Measurements from ENCODE around the gene GSK3B.
"Not testable (repeated sequence)": the region's sequence is repeated elsewhere in the genome, so short reads cannot be mapped to it uniquely, and the experiment has no call there.

Gene GSK3B

DNA sequence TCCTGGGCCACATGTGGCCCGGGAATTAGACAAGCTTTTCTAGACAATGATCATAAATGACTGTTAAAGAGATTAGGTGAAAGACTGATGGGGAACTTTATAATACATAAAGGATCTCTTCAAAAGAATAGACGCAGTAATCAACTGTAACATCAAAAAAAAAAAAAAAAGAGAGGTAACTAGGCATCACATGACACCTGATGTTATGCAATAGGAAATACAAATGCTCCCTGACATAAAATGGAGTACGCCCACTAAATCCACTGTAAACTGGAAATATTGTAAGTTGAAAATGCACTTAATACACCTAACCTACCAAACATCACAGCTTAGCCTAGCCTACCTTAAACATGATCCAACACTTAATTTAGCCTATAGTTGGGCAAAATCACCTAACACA, 27.2 kb downstream of the GSK3B start:
- Histone ChIP-seq H3K27me3 (ENCODE audit: control insufficient read depth, insufficient read depth, low read length) (no peaks in the 10 kb centered on the region), H3K4me3 (ENCODE audit: low read length) (no peak overlapping the region), H3K4me1 (ENCODE audit: control insufficient read depth, insufficient read depth, low read length) (no peaks in the 10 kb centered on the region), H3K36me3 (ENCODE audit: control insufficient read depth, insufficient read depth, low read length) (no peaks in the 10 kb centered on the region), H3K9ac (ENCODE audit: low read length) (no peak overlapping the region), H3K9me3 (ENCODE audit: control insufficient read depth, low read length) (no peaks in the 10 kb centered on the region)

DNA sequence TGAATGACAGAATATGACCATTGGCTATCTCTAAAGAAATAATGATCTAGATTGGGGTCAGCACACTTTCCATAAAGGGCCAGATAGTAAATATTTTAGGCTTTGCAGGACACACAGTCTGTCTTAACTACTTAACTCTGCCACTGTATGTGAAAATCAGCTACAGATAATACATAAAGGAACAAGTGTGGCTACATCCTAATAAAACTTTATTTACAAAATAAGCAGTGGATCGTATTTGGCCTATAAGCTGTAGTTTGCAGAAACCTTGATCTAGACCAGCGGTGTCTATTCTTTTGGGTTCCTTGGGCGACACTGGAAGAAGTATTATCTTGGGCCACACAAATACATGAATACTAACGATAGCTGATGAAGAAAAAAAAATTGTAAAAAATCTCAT, 27.6 kb downstream of the GSK3B start:
- no peak overlapping the region for H3K4me3 ChIP-seq (ENCODE audit: low read length)
- no peaks in the 10 kb centered on the region for H3K36me3 ChIP-seq (ENCODE audit: control insufficient read depth, insufficient read depth, low read length)
- no peaks in the 10 kb centered on the region for H3K9me3 ChIP-seq (ENCODE audit: control insufficient read depth, low read length)

DNA sequence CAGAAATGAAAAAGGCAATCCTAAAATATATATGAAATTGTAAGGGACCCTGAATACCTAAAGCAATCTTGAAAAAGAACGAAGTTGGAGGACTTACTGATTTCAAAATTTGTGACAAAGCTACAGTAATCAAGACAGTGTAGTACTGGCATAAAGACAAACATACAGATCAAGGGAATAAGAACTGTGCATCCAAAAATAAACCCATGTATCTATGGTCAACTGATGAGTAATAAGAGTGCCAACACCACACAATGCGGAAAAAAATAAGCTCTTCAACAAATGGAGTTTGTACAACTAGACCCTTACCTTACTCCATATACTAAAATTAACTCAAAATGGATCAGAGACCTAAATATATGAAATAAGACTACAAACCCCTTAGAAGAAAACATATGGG, 29.6 kb downstream of the GSK3B start:
- H3K4me3 ChIP-seq (ENCODE audit: low read length), result no peak overlapping the region
- no peaks in the 10 kb centered on the region for H3K36me3 ChIP-seq (ENCODE audit: control insufficient read depth, insufficient read depth, low read length)
- H3K9ac ChIP-seq (ENCODE audit: low read length), result no peak overlapping the region
- H3K4me1 ChIP-seq (ENCODE audit: control insufficient read depth, insufficient read depth, low read length), result no peaks in the 10 kb centered on the region
- no peaks in the 10 kb centered on the region for H3K27me3 ChIP-seq (ENCODE audit: control insufficient read depth, insufficient read depth, low read length)
- no peaks in the 10 kb centered on the region for H3K9me3 ChIP-seq (ENCODE audit: control insufficient read depth, low read length)

More for the DNA sequence above, 27.6 kb downstream of the GSK3B start:
- Histone ChIP-seq H3K27me3 (ENCODE audit: control insufficient read depth, insufficient read depth, low read length) (no peaks in the 10 kb centered on the region), H3K9ac (ENCODE audit: low read length) (no peak overlapping the region), H3K4me1 (ENCODE audit: control insufficient read depth, insufficient read depth, low read length) (no peaks in the 10 kb centered on the region)

DNA sequence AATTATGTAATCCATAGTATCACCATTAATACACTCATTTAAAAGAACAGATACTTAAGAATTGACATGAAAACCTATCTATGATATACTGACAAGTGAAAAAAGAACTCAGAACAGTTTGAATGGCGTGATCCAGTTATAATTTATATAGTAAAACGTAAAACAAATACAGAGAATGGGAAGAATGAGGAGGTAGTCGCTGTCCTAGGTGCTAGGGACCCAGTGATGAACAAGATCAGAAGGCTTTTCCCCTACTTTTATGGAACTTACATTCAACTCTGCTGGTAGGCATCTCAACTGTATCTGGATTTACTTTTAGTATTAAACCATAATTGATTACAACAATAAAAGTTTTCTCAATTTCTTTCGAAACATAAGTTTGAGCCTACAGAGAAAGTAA, 31.8 kb downstream of the GSK3B start:
- Histone ChIP-seq H3K4me1 (ENCODE audit: control insufficient read depth, insufficient read depth, low read length) (no peaks in the 10 kb centered on the region), H3K27me3 (ENCODE audit: control insufficient read depth, insufficient read depth, low read length) (no peaks in the 10 kb centered on the region), H3K9ac (ENCODE audit: low read length) (no peak overlapping the region), H3K4me3 (ENCODE audit: low read length) (no peak overlapping the region), H3K36me3 (ENCODE audit: control insufficient read depth, insufficient read depth, low read length) (no peaks in the 10 kb centered on the region), H3K9me3 (ENCODE audit: control insufficient read depth, low read length) (no peaks in the 10 kb centered on the region)

DNA sequence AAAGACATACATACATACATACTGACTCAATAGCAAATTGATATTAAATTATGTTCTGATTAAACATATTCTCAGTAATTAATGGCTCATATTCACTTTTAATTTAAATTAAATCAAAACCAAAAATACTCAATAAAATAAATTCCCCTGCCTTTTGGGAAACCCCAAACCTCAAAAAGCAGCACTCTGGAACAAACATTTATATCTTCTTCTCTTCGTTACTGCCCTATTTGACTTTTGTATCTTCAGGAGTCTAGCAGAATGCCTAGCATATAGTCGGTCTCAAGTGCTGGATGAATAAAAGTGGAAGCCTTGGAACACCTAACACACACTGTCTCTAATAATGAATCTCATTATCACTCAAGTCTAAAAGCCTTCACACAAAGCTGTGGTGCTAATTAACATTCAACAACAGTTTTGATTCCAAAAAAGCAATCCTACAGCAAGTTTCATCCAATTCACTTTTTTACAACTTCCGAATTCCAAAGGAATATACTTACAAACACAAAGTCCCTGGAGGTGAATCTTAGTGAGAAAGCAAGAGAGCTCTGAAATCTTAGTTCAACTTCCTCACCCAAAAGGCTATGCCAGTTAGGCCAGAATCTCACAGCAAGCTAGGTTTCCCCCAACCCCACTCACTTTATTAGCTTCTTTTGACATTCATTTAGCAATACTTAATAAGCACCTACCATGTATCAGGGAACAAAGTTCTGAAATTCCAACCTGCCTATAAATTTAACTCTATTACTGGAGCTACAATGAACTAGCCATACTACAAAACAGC, 35.0 kb downstream of the GSK3B start:
- H3K9me3 ChIP-seq (ENCODE audit: control insufficient read depth, low read length), result no peaks in the 10 kb centered on the region
- H3K27me3 ChIP-seq (ENCODE audit: control insufficient read depth, insufficient read depth, low read length), result no peaks in the 10 kb centered on the region
- H3K4me3 ChIP-seq (ENCODE audit: low read length), result no peak overlapping the region
- H3K9ac ChIP-seq (ENCODE audit: low read length), result no peak overlapping the region
- no peaks in the 10 kb centered on the region for H3K36me3 ChIP-seq (ENCODE audit: control insufficient read depth, insufficient read depth, low read length)
- H3K4me1 ChIP-seq (ENCODE audit: control insufficient read depth, insufficient read depth, low read length), result no peaks in the 10 kb centered on the region

DNA sequence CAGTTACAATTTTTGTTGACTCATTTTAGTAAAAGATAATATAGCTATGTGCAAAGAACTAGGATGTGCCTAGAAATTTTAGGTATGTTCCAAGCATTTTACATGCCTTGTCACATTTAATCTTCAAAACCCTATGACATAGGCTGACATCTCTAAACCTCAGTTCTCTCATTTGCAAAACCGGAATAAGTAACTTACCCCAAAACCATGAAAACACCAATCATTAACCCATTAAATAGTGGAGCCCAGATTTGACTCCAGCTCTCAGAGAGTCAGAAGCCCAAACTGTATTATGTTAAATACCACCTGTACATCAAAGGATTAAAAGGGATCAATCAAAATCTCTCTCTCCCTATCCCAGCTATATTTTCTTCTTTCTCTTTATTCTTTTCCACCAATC, 36.6 kb downstream of the GSK3B start:
- H3K36me3 ChIP-seq (ENCODE audit: control insufficient read depth, insufficient read depth, low read length), result no peaks in the 10 kb centered on the region
- H3K9ac ChIP-seq (ENCODE audit: low read length), result no peak overlapping the region
- H3K4me1 ChIP-seq (ENCODE audit: control insufficient read depth, insufficient read depth, low read length), result no peaks in the 10 kb centered on the region
- H3K4me3 ChIP-seq (ENCODE audit: low read length), result no peak overlapping the region
- H3K9me3 ChIP-seq (ENCODE audit: control insufficient read depth, low read length), result no peaks in the 10 kb centered on the region
- no peaks in the 10 kb centered on the region for H3K27me3 ChIP-seq (ENCODE audit: control insufficient read depth, insufficient read depth, low read length)

DNA sequence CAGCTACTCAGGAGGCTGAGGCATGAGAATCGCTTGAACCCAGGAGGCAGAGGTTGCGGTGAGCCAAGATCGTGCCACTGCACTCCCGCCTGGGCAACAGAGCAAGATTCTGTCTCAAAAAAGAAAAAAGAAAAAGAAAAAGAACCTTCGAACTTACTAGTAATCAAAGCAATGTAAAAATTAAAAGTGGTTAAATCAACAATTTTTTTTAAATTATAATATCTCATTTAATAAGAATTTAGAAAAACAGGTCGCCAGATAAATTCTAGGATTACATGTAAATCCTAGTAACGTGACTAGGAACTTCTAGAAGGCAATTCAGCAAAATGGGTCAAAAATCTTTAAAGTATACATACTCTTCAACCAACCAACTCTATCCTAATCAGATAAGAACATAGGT, 37.2 kb downstream of the GSK3B start:
- Histone ChIP-seq H3K4me1 (ENCODE audit: control insufficient read depth, insufficient read depth, low read length) (no peaks in the 10 kb centered on the region), H3K9me3 (ENCODE audit: control insufficient read depth, low read length) (no peaks in the 10 kb centered on the region), H3K4me3 (ENCODE audit: low read length) (no peak overlapping the region)

DNA sequence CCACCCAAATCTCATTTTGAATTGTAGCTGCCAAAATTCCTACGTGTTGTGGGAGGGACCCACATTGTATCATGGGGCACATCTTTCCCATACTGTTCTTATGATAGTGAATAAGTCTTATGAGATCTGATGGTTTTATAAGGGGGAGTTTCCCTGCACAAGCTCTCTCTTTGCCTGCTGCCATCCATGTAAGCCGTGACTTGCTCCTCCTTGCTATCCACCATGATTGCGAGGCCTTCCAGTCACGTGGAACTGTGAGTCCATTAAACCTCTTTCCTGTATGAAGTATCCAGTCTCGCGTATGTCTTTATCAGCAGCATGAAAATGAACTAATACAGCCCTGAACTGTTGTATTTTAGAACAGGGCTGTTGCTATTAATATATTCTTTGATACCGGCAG, 40.6 kb downstream of the GSK3B start:
- not testable (repeated sequence) for H3K36me3 ChIP-seq (ENCODE audit: control insufficient read depth, insufficient read depth, low read length); H3K9me3 ChIP-seq (ENCODE audit: control insufficient read depth, low read length); H3K27me3 ChIP-seq (ENCODE audit: control insufficient read depth, insufficient read depth, low read length); H3K4me1 ChIP-seq (ENCODE audit: control insufficient read depth, insufficient read depth, low read length); H3K4me3 ChIP-seq (ENCODE audit: low read length); H3K9ac ChIP-seq (ENCODE audit: low read length)

More for the DNA sequence above, 37.2 kb downstream of the GSK3B start:
- H3K36me3 ChIP-seq (ENCODE audit: control insufficient read depth, insufficient read depth, low read length), result no peaks in the 10 kb centered on the region
- no peak overlapping the region for H3K9ac ChIP-seq (ENCODE audit: low read length)
- no peaks in the 10 kb centered on the region for H3K27me3 ChIP-seq (ENCODE audit: control insufficient read depth, insufficient read depth, low read length)

DNA sequence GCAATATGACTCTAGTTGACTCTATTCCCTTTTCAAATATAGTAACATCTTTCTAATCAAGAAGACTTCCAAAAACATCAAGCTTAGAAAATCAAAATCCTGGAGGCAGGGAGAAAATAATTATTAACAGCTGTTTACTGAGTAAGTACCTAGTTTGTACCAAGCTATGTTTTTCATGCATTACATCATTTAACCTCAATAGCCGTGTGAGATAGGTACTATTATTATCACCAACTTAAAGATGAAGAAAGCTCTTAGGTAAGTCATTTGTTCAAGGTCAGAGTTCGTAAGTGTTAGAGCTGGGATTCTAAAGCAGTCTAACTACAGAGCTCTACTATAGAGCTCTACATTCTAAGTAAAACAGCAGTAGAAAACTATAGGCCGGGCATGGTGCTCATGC, 41.6 kb downstream of the GSK3B start:
- Histone ChIP-seq H3K36me3 (ENCODE audit: control insufficient read depth, insufficient read depth, low read length) (no peaks in the 10 kb centered on the region), H3K27me3 (ENCODE audit: control insufficient read depth, insufficient read depth, low read length) (no peaks in the 10 kb centered on the region), H3K9me3 (ENCODE audit: control insufficient read depth, low read length) (no peaks in the 10 kb centered on the region), H3K4me3 (ENCODE audit: low read length) (no peak overlapping the region), H3K9ac (ENCODE audit: low read length) (no peak overlapping the region), H3K4me1 (ENCODE audit: control insufficient read depth, insufficient read depth, low read length) (peaks cover 7% of the 10 kb centered on the region)

DNA sequence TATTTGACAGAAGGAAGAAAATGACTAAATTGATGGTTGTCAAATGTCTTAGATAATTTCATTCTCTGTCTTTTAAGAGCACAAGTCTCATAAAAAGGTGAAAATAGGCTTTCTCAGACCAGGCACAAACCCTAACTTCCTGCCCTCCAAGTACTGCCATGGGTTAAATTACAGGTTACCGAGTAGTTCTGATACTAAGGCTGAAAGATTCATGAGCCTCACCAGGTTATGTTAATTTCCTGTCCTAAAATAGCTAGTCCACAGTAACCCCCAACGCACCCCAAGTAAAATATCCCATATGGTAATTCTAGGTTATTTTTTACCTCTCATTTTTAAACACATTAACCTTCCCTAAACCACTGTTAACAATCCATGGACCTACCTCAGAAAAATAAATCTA, 42.0 kb downstream of the GSK3B start:
- Histone ChIP-seq H3K36me3 (ENCODE audit: control insufficient read depth, insufficient read depth, low read length) (no peaks in the 10 kb centered on the region), H3K9ac (ENCODE audit: low read length) (no peak overlapping the region), H3K9me3 (ENCODE audit: control insufficient read depth, low read length) (no peaks in the 10 kb centered on the region), H3K27me3 (ENCODE audit: control insufficient read depth, insufficient read depth, low read length) (no peaks in the 10 kb centered on the region), H3K4me1 (ENCODE audit: control insufficient read depth, insufficient read depth, low read length) (peaks cover 7% of the 10 kb centered on the region), H3K4me3 (ENCODE audit: low read length) (no peak overlapping the region)

DNA sequence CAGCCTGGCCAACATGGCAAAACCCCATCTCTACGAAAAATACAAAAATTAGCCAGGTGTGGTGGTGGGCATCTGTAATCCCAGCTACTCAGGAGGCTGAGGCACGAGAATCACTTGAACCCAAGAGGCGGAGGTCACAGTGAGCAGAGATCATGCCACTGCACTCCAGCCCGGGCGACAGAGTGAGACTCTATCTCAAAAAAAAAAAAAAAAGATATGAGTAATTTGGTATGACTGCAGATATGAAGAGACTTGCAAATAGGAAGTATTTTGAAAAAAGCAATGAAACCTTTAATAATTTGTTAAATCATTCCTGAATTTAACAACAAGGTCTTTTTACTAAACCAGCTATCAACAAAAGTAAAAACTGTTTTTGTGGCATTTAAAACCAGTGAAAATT, 42.7 kb downstream of the GSK3B start:
- H3K36me3 ChIP-seq (ENCODE audit: control insufficient read depth, insufficient read depth, low read length); H3K4me3 ChIP-seq (ENCODE audit: low read length); H3K9ac ChIP-seq (ENCODE audit: low read length); H3K9me3 ChIP-seq (ENCODE audit: control insufficient read depth, low read length); H3K27me3 ChIP-seq (ENCODE audit: control insufficient read depth, insufficient read depth, low read length); H3K4me1 ChIP-seq (ENCODE audit: control insufficient read depth, insufficient read depth, low read length): not testable (repeated sequence)

DNA sequence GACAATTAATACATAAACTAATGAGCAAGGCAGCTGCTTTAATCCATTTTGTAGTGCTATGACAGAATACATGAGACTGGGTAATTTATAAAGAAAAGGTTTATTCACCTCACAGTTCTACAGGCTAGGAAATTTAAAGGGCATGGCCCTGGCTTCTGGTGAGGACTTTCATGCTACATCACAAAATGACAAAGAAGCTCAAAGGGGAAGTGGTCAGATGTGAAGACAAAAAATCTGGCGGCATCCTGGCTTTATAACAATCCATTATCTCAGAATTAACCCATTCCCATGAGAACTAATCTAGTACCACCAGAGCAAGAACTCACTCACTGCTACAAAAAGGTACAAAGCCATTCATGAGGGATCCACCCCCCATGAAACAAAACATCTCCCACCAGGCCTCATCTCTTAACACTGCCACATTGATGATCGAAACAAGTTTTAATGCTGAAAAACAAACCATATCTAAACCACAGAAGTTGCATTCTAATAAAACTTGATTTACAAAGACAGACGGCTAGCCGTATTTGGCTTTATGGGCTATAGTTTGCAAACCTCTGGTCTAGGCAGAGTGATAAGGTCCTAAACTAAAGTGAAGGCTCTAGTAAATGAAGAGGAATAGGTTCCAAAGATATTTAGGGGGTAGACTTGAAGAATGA, 44.2 kb downstream of the GSK3B start:
- no peak overlapping the region for H3K9ac ChIP-seq (ENCODE audit: low read length)
- H3K27me3 ChIP-seq (ENCODE audit: control insufficient read depth, insufficient read depth, low read length), result no peaks in the 10 kb centered on the region
- no peak overlapping the region for H3K4me3 ChIP-seq (ENCODE audit: low read length)
- peaks cover 7% of the 10 kb centered on the region for H3K4me1 ChIP-seq (ENCODE audit: control insufficient read depth, insufficient read depth, low read length)
- no peaks in the 10 kb centered on the region for H3K36me3 ChIP-seq (ENCODE audit: control insufficient read depth, insufficient read depth, low read length)
- H3K9me3 ChIP-seq (ENCODE audit: control insufficient read depth, low read length), result no peaks in the 10 kb centered on the region
